CD14-positive monocyte (primary cell): ENCODE data around the gene MSH4. TPM values are rescaled to one million over a fixed set of nuclear protein-coding genes. Genes with fewer than 3 reads are reported as not detected.
A peak's percentile ranks its signal among the peaks of the same experiment; 100 is the strongest.
"Not testable (repeated sequence)": the region's sequence is repeated elsewhere in the genome, so short reads cannot be mapped to it uniquely, and the experiment has no call there.

Source experiments
- DNase-seq, 3 donors: peaks; one replicate each; pipeline ENCODE4 v3.0.0-alpha.2; 2011 to 2022
- H2AFZ ChIP-seq: 2 replicates; pipeline ENCODE4 v1.6.0; 2012; ENCODE audit warnings: mild to moderate bottlenecking, low read depth, low read length, inconsistent platforms; ENCODE audit not compliant: insufficient read depth, poor library complexity, severe bottlenecking
- H3K27ac ChIP-seq, 2 donors: 1 replicate in 1 of 2; 2 replicates in 1 of 2; pipeline ENCODE4 v1.5.1; 2012 to 2013; ENCODE audit warnings: low read length in 2 of 2, control low read depth in 1 of 2, inconsistent platforms in 1 of 2, low read depth in 1 of 2, mild to moderate bottlenecking in 1 of 2
- H3K27me3 ChIP-seq, 2 donors: one replicate each; pipeline versions ENCODE4 v1.6.0 to v1.6.1; 2011 to 2013; ENCODE audit warnings: low read length in 2 of 2; ENCODE audit not compliant: control insufficient read depth in 2 of 2, insufficient read depth in 2 of 2
- H3K36me3 ChIP-seq, 2 donors: replicated peaks in 1 of 2; 1 replicate in 1 of 2; 2 replicates in 1 of 2; pipeline versions ENCODE4 v1.5.1 to v1.6.1; 2012 to 2013; ENCODE audit warnings: low read length in 2 of 2, control low read depth in 1 of 2, inconsistent platforms in 1 of 2, mild to moderate bottlenecking in 1 of 2; ENCODE audit not compliant: insufficient read depth in 2 of 2, control insufficient read depth in 1 of 2
- H3K4me1 ChIP-seq, 2 donors: 1 replicate in 1 of 2; 2 replicates in 1 of 2; pipeline versions ENCODE4 v1.5.1 to v1.6.1; 2012 to 2013; ENCODE audit warnings: low read length in 2 of 2, control low read depth in 1 of 2, inconsistent platforms in 1 of 2, mild to moderate bottlenecking in 1 of 2, moderate library complexity in 1 of 2; ENCODE audit not compliant: insufficient read depth in 2 of 2, control insufficient read depth in 1 of 2
- H3K4me2 ChIP-seq: replicated peaks from 2 replicates; pipeline ENCODE3; 2012; ENCODE audit warnings: low read length, moderate library complexity, mild to moderate bottlenecking; ENCODE audit not compliant: poor library complexity, severe bottlenecking; ENCODE audit errors: extremely low read depth
- H3K4me3 ChIP-seq, 3 experiments: fragments of 200-600 bp in 1 of 3; sonication (generic) in 1 of 3; replicated peaks in 1 of 3; 1 replicate in 2 of 3; 2 replicates in 1 of 3; pipeline ENCODE4 v1.5.1; 2011 to 2013; ENCODE audit warnings: low read length in 3 of 3, mild to moderate bottlenecking in 3 of 3, control low read depth in 2 of 3, low read depth in 2 of 3, inconsistent platforms in 1 of 3, moderate library complexity in 1 of 3
- H3K79me2 ChIP-seq: 2 replicates; pipeline ENCODE4 v1.6.0; 2012; ENCODE audit warnings: mild to moderate bottlenecking, control low read depth, inconsistent platforms, low read length, moderate library complexity; ENCODE audit not compliant: insufficient read depth
- H3K9ac ChIP-seq: 2 replicates; pipeline ENCODE4 v1.6.0; 2017; ENCODE audit warnings: low read length, mild to moderate bottlenecking; ENCODE audit not compliant: insufficient read depth, poor library complexity, severe bottlenecking
- H3K9me3 ChIP-seq, 2 donors: replicated peaks in 1 of 2; 1 replicate in 1 of 2; 2 replicates in 1 of 2; pipeline versions ENCODE4 v1.5.1 to v1.6.1; 2012 to 2013; ENCODE audit warnings: low read length in 2 of 2, control low read depth in 1 of 2; ENCODE audit not compliant: control insufficient read depth in 1 of 2, insufficient read depth in 1 of 2
- H4K20me1 ChIP-seq: 2 replicates; pipeline ENCODE4 v1.6.0; 2012; ENCODE audit warnings: mild to moderate bottlenecking, low read length, control low read depth, moderate library complexity; ENCODE audit not compliant: insufficient read depth
- H3K27ac Mint-ChIP-seq, 7 donors: one replicate each; pipeline ENCODE4 v1.8.0; 2020; ENCODE audit warnings: mild to moderate bottlenecking in 7 of 7, mixed read lengths in 7 of 7, moderate library complexity in 6 of 7, inconsistent platforms in 2 of 7
- H3K27me3 Mint-ChIP-seq, 3 donors: one replicate each; pipeline ENCODE4 v1.8.0; 2021 to 2022; ENCODE audit warnings: low read depth in 3 of 3, mild to moderate bottlenecking in 3 of 3, mixed read lengths in 3 of 3, moderate library complexity in 3 of 3, inconsistent platforms in 1 of 3
- H3K36me3 Mint-ChIP-seq, 2 donors: one replicate each; pipeline ENCODE4 v1.8.0; 2020; ENCODE audit warnings: mixed read lengths in 2 of 2, inconsistent platforms in 1 of 2, mild to moderate bottlenecking in 1 of 2
- H3K4me1 Mint-ChIP-seq: one replicate; pipeline ENCODE4 v1.8.0; 2020; ENCODE audit warnings: mild to moderate bottlenecking, mixed read lengths
- H3K4me3 Mint-ChIP-seq, 2 donors: one replicate each; pipeline ENCODE4 v1.8.0; 2020; ENCODE audit warnings: mild to moderate bottlenecking in 2 of 2, mixed read lengths in 2 of 2, moderate library complexity in 1 of 2
- H3K9me3 Mint-ChIP-seq, 7 donors: one replicate each; pipeline ENCODE4 v1.8.0; 2020 to 2022; ENCODE audit warnings: mixed read lengths in 7 of 7, mild to moderate bottlenecking in 6 of 7, moderate library complexity in 6 of 7, inconsistent platforms in 2 of 7
- CTCF ChIP-seq: fragments of 200-600 bp; IDR thresholded peaks from one replicate; pipeline ENCODE4 v1.8.0; 2022; ENCODE audit warnings: antibody characterized with exemption, mild to moderate bottlenecking
- WGBS: methylation state at CpG from one replicate; pipeline ENCODE4 v1.1.5; 2013; ENCODE audit warnings: missing lambda C conversion rate; ENCODE audit not compliant: insufficient coverage; 5-methylcytosine and 5-hydroxymethylcytosine counted together
- intact Hi-C, 2 donors: fragments of 100-400 bp; cut with micrococcal nuclease; formaldehyde crosslinking; loops; one replicate each; pipeline versions ENCODE4 v1.15.0 to v1.15.1; 2023
- polyA minus RNA-seq: library from RNA; depleted of rRNA, polyadenylated mRNA; stranded (reverse); fragments of >200 nt; gene quantifications from 2 replicates; pipeline ENCODE4 v1.2.3, GENCODE V29; 2012
- polyA plus RNA-seq, 3 donors: library from polyadenylated mRNA; depleted of rRNA in 1 of 3; unstranded in 2 of 3; stranded (reverse) in 1 of 3; fragments of 300-500 nt in 2 of 3; fragments of >200 nt in 1 of 3; fragmentation: Illumina TruSeq in 2 of 3; gene quantifications; 1 replicate in 2 of 3; 2 replicates in 1 of 3; pipeline ENCODE4 v1.2.3, GENCODE V29; 2012 to 2021
- total RNA-seq, 12 experiments: library from RNA in 1 of 12; stranded (reverse) in 1 of 12; fragments of 120-200 nt in 1 of 12; gene quantifications; one replicate each; pipeline ENCODE4 v1.2.4 and lab custom pipeline; 2013 to 2026; ENCODE audit warnings: mixed read lengths in 6 of 12, inconsistent platforms in 1 of 12

MSH4 gene
- 0.15 TPM for total RNA-seq (2013)
- polyA plus RNA-seq (under 1 TPM in 1 of 3 donors, not detected in 2; 0.07 TPM), polyA minus RNA-seq (0.08 and 0.14 TPM in 2 replicates), total RNA-seq (lab: John Stamatoyannopoulos, UW) (0.13 to 2.1 (median 0.42) reads per million in 11 experiments)

DNA sequence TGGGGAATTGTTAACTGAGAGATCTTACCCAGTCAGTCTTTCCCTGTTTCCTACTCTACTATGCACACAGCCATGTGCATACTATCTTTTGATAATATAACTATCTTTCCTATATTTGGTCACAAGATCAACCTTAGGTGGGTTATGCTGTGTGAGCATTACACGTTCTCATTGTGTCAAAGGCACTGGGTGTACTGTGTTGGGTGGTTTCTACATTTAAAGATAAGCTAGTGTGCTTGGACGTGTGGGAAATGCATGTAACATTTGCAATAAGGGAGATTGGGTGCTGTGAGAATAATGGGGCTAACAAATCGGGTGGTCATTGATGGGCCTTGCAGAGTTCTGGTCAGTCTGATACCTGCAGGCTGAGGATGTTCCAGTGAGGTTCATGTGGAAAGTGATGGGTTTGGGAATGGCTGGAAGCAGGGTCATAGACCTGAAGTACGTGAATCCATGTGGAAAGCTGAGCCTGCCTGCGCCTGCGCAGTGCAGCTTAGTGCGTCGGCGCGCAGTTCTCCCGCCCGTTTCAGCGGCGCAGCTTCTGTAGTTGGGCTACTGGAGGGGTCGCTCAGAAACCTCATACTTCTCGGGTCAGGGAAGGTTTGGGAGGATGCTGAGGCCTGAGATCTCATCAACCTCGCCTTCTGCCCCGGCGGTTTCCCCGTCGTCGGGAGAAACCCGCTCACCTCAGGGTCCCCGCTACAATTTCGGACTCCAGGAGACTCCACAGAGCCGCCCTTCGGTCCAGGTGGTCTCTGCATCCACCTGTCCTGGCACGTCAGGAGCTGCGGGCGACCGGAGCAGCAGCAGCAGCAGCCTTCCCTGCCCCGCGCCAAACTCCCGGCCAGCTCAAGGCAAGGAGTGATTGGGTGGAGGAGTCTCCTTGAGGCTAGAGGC, at the start of gene MSH4:
MSH4 (plus strand) TSS at position 507 of the 897 bp plus-strand sequence; CDS start at position 611, 104 bp downstream.
- no peak within 1 kb of the TSS for H3K4me2 ChIP-seq
- Mint-ChIP-seq H3K9me3 (no peaks in the 10 kb centered on the region), H3K36me3 (peaks cover 50 to 73% of the 10 kb centered on the region in 2 donors), H3K4me1 (no peaks in the 10 kb centered on the region), H3K4me3 (no peak within 1 kb of the TSS), H3K27me3 (no peaks in the 10 kb centered on the region), H3K27ac (peak within 1 kb of the TSS in 3 of 7 donors; percentile 29 to 66 (median 46))
- peaks cover 13% of the 10 kb centered on the region for H3K79me2 ChIP-seq
- no peaks in the 10 kb centered on the region for H3K27me3 ChIP-seq
- no peak within 1 kb of the TSS for H3K9ac ChIP-seq
- intact Hi-C loops = no loop called here
- 94% methylated on average over 34 of the region's 34 CpGs for WGBS
- H3K9me3 ChIP-seq = no peaks in the 10 kb centered on the region
- H3K4me3 ChIP-seq = no peak within 1 kb of the TSS
- peaks cover 50% of the 10 kb centered on the region for H4K20me1 ChIP-seq
- peaks cover 58 to 73% of the 10 kb centered on the region in 2 donors for H3K36me3 ChIP-seq
- no peak for DNase-seq
- no peak within 1 kb of the TSS for H3K27ac ChIP-seq
- no peak within 1 kb of the TSS for H2AFZ ChIP-seq
- no peak for TF ChIP-seq CTCF
- no peaks in the 10 kb centered on the region for H3K4me1 ChIP-seq

GRCh38 chr1:75757210-75757609, 39.5 kb upstream of the MSH4 start:
- H3K27me3 ChIP-seq, H3K27me3 Mint-ChIP-seq, H3K9ac ChIP-seq, H4K20me1 ChIP-seq, DNase-seq, intact Hi-C loops, H3K4me2 ChIP-seq, H3K79me2 ChIP-seq, H3K27ac Mint-ChIP-seq, H3K4me1 Mint-ChIP-seq, H3K4me1 ChIP-seq, H2AFZ ChIP-seq, H3K4me3 Mint-ChIP-seq, H3K4me3 ChIP-seq, H3K27ac ChIP-seq: not testable (repeated sequence)
- peaks cover 28 to 34% of the 10 kb centered on the region in 2 donors for H3K36me3 ChIP-seq
- Mint-ChIP-seq H3K36me3 (peaks cover 41 to 64% of the 10 kb centered on the region in 2 donors), H3K9me3 (peaks cover 11 to 27% (median 23%) of the 10 kb centered on the region in 7 donors)
- H3K9me3 ChIP-seq = peaks cover 7 to 22% of the 10 kb centered on the region in 2 donors

- Histone ChIP-seq H3K36me3 (peaks cover 15 to 23% of the 10 kb centered on the region in 2 donors), H3K9me3 (peaks cover 7 to 22% of the 10 kb centered on the region in 2 donors)
- H3K4me1 Mint-ChIP-seq, H2AFZ ChIP-seq, H3K27me3 ChIP-seq, H3K27ac ChIP-seq, intact Hi-C loops, H3K4me3 Mint-ChIP-seq, H3K4me1 ChIP-seq, DNase-seq, H3K9ac ChIP-seq, H4K20me1 ChIP-seq, H3K4me3 ChIP-seq, H3K4me2 ChIP-seq, H3K27ac Mint-ChIP-seq, H3K79me2 ChIP-seq, H3K27me3 Mint-ChIP-seq: not testable (repeated sequence)
- WGBS = 100% methylated on average over 2 of the region's 4 CpGs
- H3K9me3 Mint-ChIP-seq = peaks cover 11 to 27% (median 21%) of the 10 kb centered on the region in 7 donors
- peaks cover 29 to 53% of the 10 kb centered on the region in 2 donors for H3K36me3 Mint-ChIP-seq
Observed at GRCh38 chr1:75758543-75758942, 38.1 kb upstream of the MSH4 start.
